Kidney capillary endothelial cell (primary cell): ENCODE results near the gene LHFPL2.

Experiments
- DNase-seq: peaks from one replicate; pipeline ENCODE4 v3.0.0-alpha.2; 2018; ENCODE audit warnings: low spot score

The LHFPL2 gene

DNA sequence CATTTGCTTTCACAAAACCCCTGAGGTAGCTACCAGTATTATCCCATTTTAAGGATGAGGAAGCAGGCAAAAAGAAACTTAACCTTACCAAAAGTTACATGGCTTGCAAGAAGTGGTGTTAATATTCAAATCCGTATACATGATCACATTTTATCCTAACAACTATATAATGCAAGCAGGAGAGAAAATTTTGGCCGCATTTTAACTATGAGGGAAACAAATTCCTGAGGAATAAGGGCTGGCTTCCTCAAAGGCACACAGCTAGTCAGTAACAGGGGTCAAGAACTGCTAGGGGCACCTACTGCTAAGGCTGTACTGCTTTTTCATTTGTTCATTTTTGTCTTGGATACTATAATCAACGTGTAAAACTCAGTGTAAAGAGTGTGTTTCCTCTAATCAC is 81.0 kb downstream of the LHFPL2 start:
- no peak for DNase-seq

DNA sequence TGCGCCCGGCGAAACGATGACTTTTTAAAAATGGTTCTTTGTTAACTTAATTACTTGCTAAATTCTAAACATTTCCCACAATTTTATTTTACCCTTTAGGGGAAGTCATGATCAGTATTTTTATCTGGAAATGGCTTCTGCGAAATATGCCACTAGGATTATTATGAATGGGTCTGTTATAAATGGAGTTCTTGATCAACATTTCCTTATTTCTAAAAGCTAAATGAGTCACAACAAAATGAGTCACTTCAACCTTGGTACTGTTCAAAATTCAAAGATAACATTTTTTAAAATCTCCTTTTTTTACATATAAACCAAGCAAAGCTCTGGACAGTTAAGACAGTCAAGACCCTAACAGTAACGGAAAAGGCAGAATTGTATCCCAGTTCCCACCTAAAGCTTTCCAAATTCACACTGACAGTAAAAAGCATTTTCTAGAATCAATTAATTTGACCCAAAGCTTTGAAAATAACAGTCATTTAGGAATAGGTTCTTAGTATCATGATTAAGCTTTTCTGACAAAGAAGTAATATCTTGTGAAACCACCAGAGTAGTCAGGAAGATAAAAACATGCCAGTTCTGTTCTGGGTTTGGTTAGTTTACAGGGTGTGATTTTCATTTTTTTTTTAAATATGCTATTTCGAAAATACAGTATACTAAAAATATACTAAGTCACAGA is 81.7 kb downstream of the LHFPL2 start:
- DNase-seq: peak; percentile 78

DNA sequence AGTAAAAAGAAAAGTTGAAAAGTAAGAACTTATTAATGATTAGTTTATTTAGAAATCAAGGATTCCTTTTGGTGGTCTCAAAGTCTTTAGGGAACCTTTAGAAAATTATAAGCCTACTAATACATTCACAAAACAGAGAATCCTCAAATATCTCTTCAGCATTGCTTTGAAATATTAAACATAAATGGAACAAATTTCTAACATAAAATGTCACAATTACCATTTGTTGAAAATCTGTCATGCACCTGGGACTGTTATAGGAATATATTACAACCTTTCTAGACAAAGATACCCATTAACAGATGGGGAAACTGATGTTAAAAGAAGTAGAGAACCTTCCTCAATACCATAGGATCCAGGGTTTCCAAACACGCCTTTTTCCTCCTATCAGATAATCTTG is 83.2 kb downstream of the LHFPL2 start:
- DNase-seq: no peak

DNA sequence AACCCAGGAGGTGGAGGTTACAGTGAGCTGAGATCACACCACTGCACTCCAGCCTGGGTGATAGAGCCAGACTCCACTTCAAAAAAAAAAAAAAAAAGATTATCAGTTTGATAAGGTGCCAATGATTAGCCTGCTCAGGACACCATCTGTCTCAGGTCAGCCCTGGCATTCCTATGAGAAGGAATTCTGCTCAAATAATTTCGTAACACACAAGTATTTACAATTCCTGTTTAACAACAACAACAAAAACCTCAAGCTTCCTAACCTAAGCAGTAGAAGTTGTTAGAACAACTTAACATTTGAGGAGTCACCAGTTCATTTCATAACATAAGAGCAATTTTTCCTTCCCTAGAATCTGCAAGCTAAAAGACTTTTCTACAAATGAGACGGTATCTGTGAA is 85.0 kb downstream of the LHFPL2 start:
- no peak for DNase-seq

GRCh38 chr5:78562714-78563330 is 85.8 kb downstream of the LHFPL2 start:
- DNase-seq: no peak

GRCh38 chr5:78562001-78562400 is 86.6 kb downstream of the LHFPL2 start:
- DNase-seq: no peak

DNA sequence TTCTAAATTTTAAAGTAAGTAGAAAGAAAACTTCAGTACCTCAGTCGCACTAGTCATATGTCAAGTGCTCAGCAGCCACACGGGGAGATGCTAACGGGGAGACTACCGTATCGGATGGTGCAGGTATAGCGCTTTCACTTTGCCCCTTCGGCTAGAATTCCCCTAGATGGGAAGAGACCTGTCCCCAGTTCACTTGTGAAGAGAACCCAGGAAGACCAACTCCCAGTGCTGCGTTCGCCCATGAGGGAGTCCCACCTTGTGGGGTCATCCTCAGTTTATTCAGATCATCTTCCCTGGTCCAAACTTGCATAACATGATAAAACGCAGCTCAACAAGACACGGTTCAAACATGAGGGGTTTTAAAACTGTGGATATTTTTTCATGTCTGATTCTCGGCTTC is 87.3 kb downstream of the LHFPL2 start:
- no peak for DNase-seq

- DNase-seq: no peak
These were observed 88.3 kb downstream of the LHFPL2 start for GRCh38 chr5:78560000-78560855.

- no peak for DNase-seq
These were observed 91.0 kb downstream of the LHFPL2 start for GRCh38 chr5:78557601-78558000.

GRCh38 chr5:78555870-78556269 is 92.7 kb downstream of the LHFPL2 start:
- DNase-seq: no peak

DNA sequence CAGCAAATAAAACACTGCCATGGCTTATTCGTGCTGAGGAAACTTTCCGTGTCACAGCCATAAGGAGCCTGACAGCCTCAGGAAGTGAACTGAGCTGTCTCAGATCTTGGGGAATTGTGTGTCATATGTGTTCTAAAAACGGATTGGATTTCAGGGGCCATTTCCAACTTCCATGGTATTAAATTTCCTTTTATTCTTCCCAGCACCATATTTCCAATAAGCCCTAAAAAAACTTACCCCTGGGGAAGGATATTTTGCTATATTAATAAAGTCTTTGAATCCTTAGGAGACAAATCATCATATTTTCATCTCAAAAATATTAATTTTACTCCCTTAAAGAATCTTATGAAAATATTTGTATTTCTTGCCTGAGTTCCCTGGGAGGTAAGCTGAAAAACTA is 93.9 kb downstream of the LHFPL2 start:
- peak; percentile 75 for DNase-seq

- peak; percentile 52 for DNase-seq
These were observed 94.8 kb downstream of the LHFPL2 start for GRCh38 chr5:78553580-78554353.

- no peak for DNase-seq
These were observed 95.7 kb downstream of the LHFPL2 start for GRCh38 chr5:78552729-78553342.

GRCh38 chr5:78550891-78551290 is 97.7 kb downstream of the LHFPL2 start:
- DNase-seq: no peak

DNA sequence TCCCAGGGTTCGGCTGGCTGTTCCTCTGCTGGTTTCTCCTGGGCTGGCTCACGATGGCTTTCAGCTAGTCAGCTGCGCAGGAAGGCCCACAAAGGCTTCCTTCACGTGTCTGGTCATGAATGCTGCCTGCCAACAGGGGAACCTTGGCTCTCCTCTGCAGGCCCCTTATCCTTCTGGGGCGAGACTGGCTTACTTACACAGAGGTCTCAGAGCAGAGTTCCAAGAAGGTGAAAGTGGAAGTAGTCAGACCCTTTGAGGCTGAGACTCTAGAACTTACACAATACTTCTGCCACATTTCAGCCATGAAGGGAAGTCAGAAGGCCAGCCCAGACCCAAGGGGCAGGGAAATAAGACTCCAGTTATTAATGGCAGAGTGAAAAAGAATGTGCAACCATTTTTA is 99.5 kb downstream of the LHFPL2 start:
- no peak for DNase-seq

DNA sequence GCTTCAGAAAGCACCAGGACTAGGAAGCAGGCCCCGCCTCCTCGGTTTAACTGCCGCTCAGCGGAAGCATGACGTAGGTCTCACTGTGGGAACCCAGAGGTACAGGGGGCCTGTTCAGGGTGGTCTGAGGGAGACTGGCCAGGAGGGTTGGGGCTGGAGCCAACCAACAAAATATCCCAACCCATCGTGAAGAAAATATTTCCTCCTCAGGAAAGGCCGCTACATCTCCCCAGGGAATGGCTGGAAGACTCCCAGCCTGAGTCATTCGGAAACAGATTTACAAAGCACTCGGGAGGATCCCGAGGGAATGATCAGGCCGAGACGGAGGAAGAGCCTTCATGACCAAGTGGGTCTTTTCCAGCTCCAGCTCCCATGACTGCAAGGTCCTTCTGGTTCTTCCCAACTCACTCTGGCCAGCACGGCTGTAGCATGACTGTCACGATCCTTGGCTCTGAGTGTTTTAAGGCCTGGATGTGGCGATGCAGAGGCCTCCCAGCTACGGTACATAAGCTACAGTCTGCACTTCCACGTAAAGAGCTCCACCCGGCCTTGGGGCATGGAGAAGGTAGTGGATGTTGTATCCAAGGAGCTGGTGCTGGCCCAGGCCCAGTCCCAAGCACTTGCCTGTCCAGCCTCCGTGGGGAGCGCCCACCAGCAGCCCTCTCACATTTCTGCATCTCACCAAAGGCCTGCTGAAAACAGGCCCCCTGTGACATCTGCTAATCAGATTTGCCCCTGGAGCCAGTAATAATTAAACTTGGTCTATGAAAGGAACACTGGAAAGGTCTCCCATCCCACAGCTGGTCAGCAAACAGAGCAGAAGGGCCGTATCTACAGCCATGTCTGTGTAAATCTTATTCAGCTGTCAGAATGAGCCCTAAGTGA is 100.6 kb downstream of the LHFPL2 start:
- DNase-seq: no peak

GRCh38 chr5:78547183-78547582 is 101.4 kb downstream of the LHFPL2 start:
- DNase-seq: no peak

- no peak for DNase-seq
These were observed 102.1 kb downstream of the LHFPL2 start for GRCh38 chr5:78546276-78546996.

DNA sequence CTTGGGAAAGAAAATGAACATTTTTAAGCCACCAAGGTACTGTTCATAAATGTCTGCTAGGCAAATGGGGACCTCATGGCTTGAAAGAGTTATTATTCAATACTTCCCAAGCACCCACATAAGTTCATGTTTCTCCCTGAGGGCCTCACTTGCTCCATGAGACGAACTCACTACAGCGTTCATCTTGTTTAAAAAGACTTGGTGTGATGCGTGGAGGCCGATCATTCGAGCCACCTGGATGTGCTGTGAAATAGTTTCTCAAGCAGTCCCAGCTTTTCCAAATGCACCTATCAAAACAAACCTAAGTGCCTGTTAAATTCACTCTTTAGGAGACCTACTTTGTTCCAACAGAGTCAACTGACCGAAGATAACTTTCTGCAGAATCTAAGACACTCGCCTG is 103.2 kb downstream of the LHFPL2 start:
- DNase-seq: no peak

- no peak for DNase-seq
These were observed 103.9 kb downstream of the LHFPL2 start for GRCh38 chr5:78544561-78545201.
